Activated CD8-positive, alpha-beta T cell treated with anti-CD3 and anti-CD28 coated beads for 36 hours (primary cell): ENCODE measurements around the gene ATP6V1B1. TPM values are rescaled to one million over a fixed set of nuclear protein-coding genes. Genes with fewer than 3 reads are reported as not detected.

ENCODE experiments used
- ATAC-seq: fragments of 200-7000 bp; cut with Tn5 transposase; one replicate; pipeline ENCODE4 v1.10.0; 2021; ENCODE audit warnings: mild to moderate bottlenecking, moderate library complexity
- CTCF ChIA-PET: fragments of 350-600 bp; sonication (Branson Sonifier 250); formaldehyde crosslinking; loops from one replicate; lab custom pipeline; 2021; ENCODE audit warnings: antibody characterized with exemption; lab: Charles Lee
- POLR2A ChIA-PET: fragments of 350-600 bp; sonication (Branson Sonifier 250); formaldehyde crosslinking; loops from one replicate; lab custom pipeline; 2021; ENCODE audit warnings: antibody characterized with exemption; lab: Charles Lee
- DNase-seq: peaks from one replicate; pipeline ENCODE4 v3.0.0-alpha.2; 2020
- H3K27ac Mint-ChIP-seq: one replicate; pipeline ENCODE4 v1.8.0; 2021; ENCODE audit warnings: mild to moderate bottlenecking, mixed read lengths
- H3K27me3 Mint-ChIP-seq: one replicate; pipeline ENCODE4 v1.8.0; 2021; ENCODE audit warnings: mixed read lengths
- H3K36me3 Mint-ChIP-seq: one replicate; pipeline ENCODE4 v1.8.0; 2021; ENCODE audit warnings: low read depth, mixed read lengths
- H3K4me1 Mint-ChIP-seq: one replicate; pipeline ENCODE4 v1.8.0; 2021; ENCODE audit warnings: low read depth, mixed read lengths
- H3K4me3 Mint-ChIP-seq: one replicate; pipeline ENCODE4 v1.8.0; 2021; ENCODE audit warnings: mild to moderate bottlenecking, moderate library complexity, mixed read lengths
- H3K9me3 Mint-ChIP-seq: one replicate; pipeline ENCODE4 v1.8.0; 2021; ENCODE audit warnings: mixed read lengths
- CTCF ChIP-seq: fragments of 200-600 bp; IDR thresholded peaks from one replicate; pipeline ENCODE4 v1.8.0; 2022; ENCODE audit warnings: antibody characterized with exemption, mild to moderate bottlenecking
- intact Hi-C: fragments of 100-400 bp; cut with micrococcal nuclease; formaldehyde crosslinking; loops from one replicate; pipeline ENCODE4 v1.10.0; 2022
- total RNA-seq, 2 experiments: library from RNA; stranded (reverse); gene quantifications; one replicate each; pipeline ENCODE4 v1.2.3, GENCODE V29; 2021

ATP6V1B1 gene
- total RNA-seq, 2 experiments from 2014 or later, result not detected

GRCh38 chr2:70904371-70905216 lies 31.1 kb upstream of the ATP6V1B1 start:
- Mint-ChIP-seq H3K4me3 (no peak overlapping the region), H3K9me3 (no peaks in the 10 kb centered on the region), H3K27ac (no peak overlapping the region), H3K36me3 (no peaks in the 10 kb centered on the region), H3K4me1 (peaks cover 20% of the 10 kb centered on the region), H3K27me3 (peaks cover 78% of the 10 kb centered on the region)
- no peak for DNase-seq
- intact Hi-C loops, result no loop called here
- ChIA-PET POLR2A (no interaction called here), CTCF (interaction anchor here (1.0 to 1.4 kb wide), 2 partner anchors 15 to 34 kb away, joined by 3 read pairs; no protein-coding TSS in a partner anchor)
- no peak for ATAC-seq
- TF ChIP-seq CTCF, result no peak

GRCh38 chr2:70905443-70906421 lies 30.0 kb upstream of the ATP6V1B1 start:
- no peaks in the 10 kb centered on the region for H3K36me3 Mint-ChIP-seq
- no peak overlapping the region for H3K27ac Mint-ChIP-seq
- ChIA-PET CTCF (interaction anchor here (0.9 to 2.8 kb wide), 4 partner anchors 15 to 44 kb away, joined by 4 to 12 read pairs (median 9); no protein-coding TSS in a partner anchor), POLR2A (interaction anchor here (0.6 kb wide), 1 partner anchor 60 kb away, joined by 3 read pairs; no protein-coding TSS in a partner anchor)
- peaks cover 75% of the 10 kb centered on the region for H3K27me3 Mint-ChIP-seq
- ATAC-seq, result no peak
- no peak for DNase-seq
- H3K4me1 Mint-ChIP-seq, result peaks cover 16% of the 10 kb centered on the region
- intact Hi-C loops, result no loop called here
- TF ChIP-seq CTCF, result no peak
- no peaks in the 10 kb centered on the region for H3K9me3 Mint-ChIP-seq
- no peak overlapping the region for H3K4me3 Mint-ChIP-seq

- H3K27me3 Mint-ChIP-seq, result peaks cover 75% of the 10 kb centered on the region
- ChIA-PET CTCF (interaction anchor here (2.4 to 2.8 kb wide), 3 partner anchors 14 to 45 kb away, joined by 8 to 12 read pairs (median 10); no protein-coding TSS in a partner anchor), POLR2A (interaction anchor here (0.6 kb wide), 1 partner anchor 59 kb away, joined by 3 read pairs; no protein-coding TSS in a partner anchor)
- no peak overlapping the region for H3K4me3 Mint-ChIP-seq
- DNase-seq (no peak), ATAC-seq (no peak)
- no peaks in the 10 kb centered on the region for H3K9me3 Mint-ChIP-seq
- no peak for TF ChIP-seq CTCF
- H3K27ac Mint-ChIP-seq, result no peak overlapping the region
- no peaks in the 10 kb centered on the region for H3K36me3 Mint-ChIP-seq
- peaks cover 10% of the 10 kb centered on the region for H3K4me1 Mint-ChIP-seq
- intact Hi-C loops, result no loop called here
Measured at GRCh38 chr2:70906439-70907005, 29.2 kb upstream of the ATP6V1B1 start.

GRCh38 chr2:70907130-70908057 lies 28.3 kb upstream of the ATP6V1B1 start:
- no peaks in the 10 kb centered on the region for H3K36me3 Mint-ChIP-seq
- ATAC-seq, result no peak
- peaks cover 73% of the 10 kb centered on the region for H3K27me3 Mint-ChIP-seq
- H3K4me3 Mint-ChIP-seq, result peak overlapping the region; percentile 54
- ChIA-PET CTCF (interaction anchor here (0.9 to 2.8 kb wide), 5 partner anchors 13 to 118 kb away, joined by 3 to 12 read pairs (median 8); no protein-coding TSS in a partner anchor), POLR2A (no interaction called here)
- no peak for DNase-seq
- intact Hi-C loops, result no loop called here
- no peak overlapping the region for H3K27ac Mint-ChIP-seq
- TF ChIP-seq CTCF, result no peak
- H3K9me3 Mint-ChIP-seq, result no peaks in the 10 kb centered on the region
- peaks cover 10% of the 10 kb centered on the region for H3K4me1 Mint-ChIP-seq
